ENCODE measurements around the gene LRMDA. TPM values are rescaled to one million over a fixed set of nuclear protein-coding genes. Genes with fewer than 3 reads are reported as not detected.

The LRMDA gene
- total and polyA plus RNA-seq, 2 of the 13 experiments (the other 11 are each of a cell fraction or from before 2014, with no cell fraction given), result 13.4 to 22.0 TPM

DNA sequence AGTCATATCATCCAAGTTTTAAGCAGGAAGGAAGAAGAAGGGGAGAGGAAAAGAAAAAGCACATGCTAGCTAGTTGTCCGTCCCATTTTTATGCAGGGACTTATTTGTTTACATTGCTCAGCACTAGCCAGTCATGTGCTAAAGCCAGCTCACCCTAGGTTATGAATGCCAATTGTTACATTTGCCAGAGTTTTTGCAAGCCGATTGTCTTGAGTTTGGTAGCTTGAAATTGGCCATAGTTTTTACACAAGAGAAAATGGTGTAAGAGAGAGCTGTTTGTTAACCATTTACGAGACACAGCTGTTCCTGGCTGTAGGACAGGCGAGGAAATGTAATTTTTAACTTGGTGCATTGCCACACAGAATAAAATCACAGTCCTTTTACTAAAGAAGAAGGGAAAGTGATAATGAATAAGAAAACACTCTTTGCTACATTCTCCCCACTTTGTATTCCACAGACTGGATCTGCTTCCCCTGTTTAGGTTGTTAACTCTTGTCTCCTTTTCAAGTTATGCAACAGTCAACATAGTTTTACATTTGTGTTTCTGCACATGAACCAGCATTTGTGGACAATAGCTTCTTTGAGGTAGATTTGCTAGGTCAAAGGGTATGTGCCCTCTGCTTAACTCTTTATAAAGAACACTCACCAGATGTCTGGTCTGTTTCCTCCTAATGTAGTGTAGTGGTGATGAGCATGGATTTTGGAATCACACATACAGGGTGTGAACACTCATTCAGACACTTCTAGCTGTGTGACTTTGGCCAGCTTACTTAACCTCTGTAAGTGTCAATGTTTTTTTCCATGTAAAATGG is 357.2 kb downstream of the LRMDA start (continued):
- TF ChIP-seq, protein P1, sequence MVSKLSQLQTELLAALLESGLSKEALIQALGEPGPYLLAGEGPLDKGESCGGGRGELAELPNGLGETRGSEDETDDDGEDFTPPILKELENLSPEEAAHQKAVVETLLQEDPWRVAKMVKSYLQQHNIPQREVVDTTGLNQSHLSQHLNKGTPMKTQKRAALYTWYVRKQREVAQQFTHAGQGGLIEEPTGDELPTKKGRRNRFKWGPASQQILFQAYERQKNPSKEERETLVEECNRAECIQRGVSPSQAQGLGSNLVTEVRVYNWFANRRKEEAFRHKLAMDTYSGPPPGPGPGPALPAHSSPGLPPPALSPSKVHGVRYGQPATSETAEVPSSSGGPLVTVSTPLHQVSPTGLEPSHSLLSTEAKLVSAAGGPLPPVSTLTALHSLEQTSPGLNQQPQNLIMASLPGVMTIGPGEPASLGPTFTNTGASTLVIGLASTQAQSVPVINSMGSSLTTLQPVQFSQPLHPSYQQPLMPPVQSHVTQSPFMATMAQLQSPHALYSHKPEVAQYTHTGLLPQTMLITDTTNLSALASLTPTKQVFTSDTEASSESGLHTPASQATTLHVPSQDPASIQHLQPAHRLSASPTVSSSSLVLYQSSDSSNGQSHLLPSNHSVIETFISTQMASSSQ (IDR thresholded peaks at IDR 0.05; ENCODE audit: low read depth), result peak; percentile 82
- TF ChIP-seq, protein P1 (CRISPR knock-in tag; IDR thresholded peaks at IDR 0.05; ENCODE audit: borderline replicate concordance), result peak; percentile 92
- TF ChIP-seq FOXP1 (IDR thresholded peaks at IDR 0.05), result 0 out of 2 replicates have a peak, but pooled peaks have one; percentile 57
- TF ChIP-seq FOXP1 (CRISPR knock-in tag; IDR thresholded peaks at IDR 0.05), result peak; percentile 86
- TF ChIP-seq, protein P2, sequence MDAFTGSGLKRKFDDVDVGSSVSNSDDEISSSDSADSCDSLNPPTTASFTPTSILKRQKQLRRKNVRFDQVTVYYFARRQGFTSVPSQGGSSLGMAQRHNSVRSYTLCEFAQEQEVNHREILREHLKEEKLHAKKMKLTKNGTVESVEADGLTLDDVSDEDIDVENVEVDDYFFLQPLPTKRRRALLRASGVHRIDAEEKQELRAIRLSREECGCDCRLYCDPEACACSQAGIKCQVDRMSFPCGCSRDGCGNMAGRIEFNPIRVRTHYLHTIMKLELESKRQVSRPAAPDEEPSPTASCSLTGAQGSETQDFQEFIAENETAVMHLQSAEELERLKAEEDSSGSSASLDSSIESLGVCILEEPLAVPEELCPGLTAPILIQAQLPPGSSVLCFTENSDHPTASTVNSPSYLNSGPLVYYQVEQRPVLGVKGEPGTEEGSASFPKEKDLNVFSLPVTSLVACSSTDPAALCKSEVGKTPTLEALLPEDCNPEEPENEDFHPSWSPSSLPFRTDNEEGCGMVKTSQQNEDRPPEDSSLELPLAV (CRISPR knock-in tag; conservative IDR thresholded peaks at IDR 0.05; ENCODE audit: low read depth), result no peak
- TF ChIP-seq ETV5 (CRISPR knock-in tag; IDR thresholded peaks at IDR 0.05; ENCODE audit: borderline replicate concordance), result peak; percentile 88
- TF ChIP-seq ZNF850 (CRISPR knock-in tag; conservative IDR thresholded peaks at IDR 0.05), result no peak
- no peak for TF ChIP-seq ZNF746 (CRISPR knock-in tag; IDR thresholded peaks at IDR 0.05)
- TF ChIP-seq, protein P3, sequence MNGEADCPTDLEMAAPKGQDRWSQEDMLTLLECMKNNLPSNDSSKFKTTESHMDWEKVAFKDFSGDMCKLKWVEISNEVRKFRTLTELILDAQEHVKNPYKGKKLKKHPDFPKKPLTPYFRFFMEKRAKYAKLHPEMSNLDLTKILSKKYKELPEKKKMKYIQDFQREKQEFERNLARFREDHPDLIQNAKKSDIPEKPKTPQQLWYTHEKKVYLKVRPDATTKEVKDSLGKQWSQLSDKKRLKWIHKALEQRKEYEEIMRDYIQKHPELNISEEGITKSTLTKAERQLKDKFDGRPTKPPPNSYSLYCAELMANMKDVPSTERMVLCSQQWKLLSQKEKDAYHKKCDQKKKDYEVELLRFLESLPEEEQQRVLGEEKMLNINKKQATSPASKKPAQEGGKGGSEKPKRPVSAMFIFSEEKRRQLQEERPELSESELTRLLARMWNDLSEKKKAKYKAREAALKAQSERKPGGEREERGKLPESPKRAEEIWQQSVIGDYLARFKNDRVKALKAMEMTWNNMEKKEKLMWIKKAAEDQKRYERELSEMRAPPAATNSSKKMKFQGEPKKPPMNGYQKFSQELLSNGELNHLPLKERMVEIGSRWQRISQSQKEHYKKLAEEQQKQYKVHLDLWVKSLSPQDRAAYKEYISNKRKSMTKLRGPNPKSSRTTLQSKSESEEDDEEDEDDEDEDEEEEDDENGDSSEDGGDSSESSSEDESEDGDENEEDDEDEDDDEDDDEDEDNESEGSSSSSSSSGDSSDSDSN (CRISPR knock-in tag; IDR thresholded peaks at IDR 0.05), result no peak
- peak in 1 of 2 experiments; percentile 68; a peak in 1 of 4 replicates for TF ChIP-seq KLF16 (CRISPR knock-in tag; IDR thresholded peaks at IDR 0.05)
- no peak for TF ChIP-seq IRX3 (CRISPR knock-in tag; IDR thresholded peaks at IDR 0.05; ENCODE audit: borderline replicate concordance, low read depth)
- TF ChIP-seq, protein P4, sequence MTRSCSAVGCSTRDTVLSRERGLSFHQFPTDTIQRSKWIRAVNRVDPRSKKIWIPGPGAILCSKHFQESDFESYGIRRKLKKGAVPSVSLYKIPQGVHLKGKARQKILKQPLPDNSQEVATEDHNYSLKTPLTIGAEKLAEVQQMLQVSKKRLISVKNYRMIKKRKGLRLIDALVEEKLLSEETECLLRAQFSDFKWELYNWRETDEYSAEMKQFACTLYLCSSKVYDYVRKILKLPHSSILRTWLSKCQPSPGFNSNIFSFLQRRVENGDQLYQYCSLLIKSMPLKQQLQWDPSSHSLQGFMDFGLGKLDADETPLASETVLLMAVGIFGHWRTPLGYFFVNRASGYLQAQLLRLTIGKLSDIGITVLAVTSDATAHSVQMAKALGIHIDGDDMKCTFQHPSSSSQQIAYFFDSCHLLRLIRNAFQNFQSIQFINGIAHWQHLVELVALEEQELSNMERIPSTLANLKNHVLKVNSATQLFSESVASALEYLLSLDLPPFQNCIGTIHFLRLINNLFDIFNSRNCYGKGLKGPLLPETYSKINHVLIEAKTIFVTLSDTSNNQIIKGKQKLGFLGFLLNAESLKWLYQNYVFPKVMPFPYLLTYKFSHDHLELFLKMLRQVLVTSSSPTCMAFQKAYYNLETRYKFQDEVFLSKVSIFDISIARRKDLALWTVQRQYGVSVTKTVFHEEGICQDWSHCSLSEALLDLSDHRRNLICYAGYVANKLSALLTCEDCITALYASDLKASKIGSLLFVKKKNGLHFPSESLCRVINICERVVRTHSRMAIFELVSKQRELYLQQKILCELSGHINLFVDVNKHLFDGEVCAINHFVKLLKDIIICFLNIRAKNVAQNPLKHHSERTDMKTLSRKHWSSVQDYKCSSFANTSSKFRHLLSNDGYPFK (CRISPR knock-in tag; IDR thresholded peaks at IDR 0.05; ENCODE audit: borderline replicate concordance), result no peak
- peak; percentile 82 for TF ChIP-seq TCF7 (IDR thresholded peaks at IDR 0.05; ENCODE audit: low read depth)
- TF ChIP-seq KMT2B (CRISPR knock-in tag; IDR thresholded peaks at IDR 0.05), result 0 out of 2 replicates have a peak, but pooled peaks have one; percentile 59
- TF ChIP-seq SIX4 (CRISPR knock-in tag; IDR thresholded peaks at IDR 0.05), result no peak; the same call in none of the 2 replicates
- peak; percentile 84 for TF ChIP-seq CREM (IDR thresholded peaks at IDR 0.05)
- TF ChIP-seq CREM (CRISPR knock-in tag; IDR thresholded peaks at IDR 0.05), result no peak
- peak; percentile 75 for TF ChIP-seq PITX1 (CRISPR knock-in tag; IDR thresholded peaks at IDR 0.05)

Measured in HepG2 (cell line).